Esophagus squamous epithelium (tissue), 5 donors: ENCODE data around the gene SCARB2. TPM values are rescaled to one million over a fixed set of nuclear protein-coding genes. Genes with fewer than 3 reads are reported as not detected.

ENCODE experiments used
- DNase-seq: peaks from one replicate; lab custom pipeline; 2025; lab: John Stamatoyannopoulos, UW
- H3K27ac ChIP-seq, 4 donors: fragments of 200-600 bp; sonication (generic); one replicate each; pipeline ENCODE4 v1.5.1; 2016 to 2019; ENCODE audit warnings: mild to moderate bottlenecking in 1 of 4
- H3K27me3 ChIP-seq, 4 donors: fragments of 200-600 bp; sonication (generic); 1 replicate in 3 of 4; 2 replicates in 1 of 4; pipeline versions ENCODE4 v1.5.1 to v1.6.0; 2017 to 2021; ENCODE audit warnings: antibody characterized with exemption in 1 of 4
- H3K36me3 ChIP-seq, 3 donors: fragments of 200-600 bp; sonication (generic); one replicate each; pipeline ENCODE4 v1.5.1; 2016 to 2019
- H3K4me1 ChIP-seq, 3 donors: fragments of 200-600 bp; sonication (generic); one replicate each; pipeline ENCODE4 v1.5.1; 2017 to 2019
- H3K4me3 ChIP-seq, 4 donors: fragments of 200-600 bp; sonication (generic); 1 replicate in 3 of 4; 2 replicates in 1 of 4; pipeline ENCODE4 v1.5.1; 2016 to 2019; ENCODE audit warnings: mild to moderate bottlenecking in 2 of 4, moderate library complexity in 1 of 4
- H3K9me3 ChIP-seq, 3 donors: fragments of 200-600 bp; sonication (generic); one replicate each; pipeline ENCODE4 v1.5.1; 2016 to 2019
- POLR2A ChIP-seq, 4 donors: fragments of 450-650 bp; IDR thresholded peaks; one replicate each; pipeline ENCODE4 v1.6.1; 2017; ENCODE audit warnings: antibody characterized with exemption in 4 of 4, mild to moderate bottlenecking in 4 of 4, moderate library complexity in 3 of 4
- WGBS, 2 donors: methylation state at CpG; one replicate each; pipeline ENCODE4 v1.1.5; 2018; 5-methylcytosine and 5-hydroxymethylcytosine counted together
- intact Hi-C: fragments of 100-400 bp; cut with DNase I; formaldehyde crosslinking; loops from one replicate; pipeline ENCODE4 v1.15.0; 2022
- total RNA-seq, 4 donors: library from RNA; depleted of rRNA; stranded (reverse); fragments of >200 nt; gene quantifications; one replicate each; pipeline ENCODE4 v1.1.0, GENCODE V29; 2016
- TF ChIP-seq, protein P1 (sequence below), 6 experiments: fragments of 450-650 bp in 4 of 6; fragments of 200-600 bp in 2 of 6; sonication (generic) in 2 of 6; IDR thresholded peaks; one replicate each; pipeline ENCODE4 v1.5.1; 2016 to 2019; ENCODE audit warnings: antibody characterized with exemption in 6 of 6, mild to moderate bottlenecking in 4 of 6, moderate library complexity in 4 of 6
- donor health status: DM: yes; HTN: yes; CAD: no.

SCARB2 gene
- total RNA-seq, 4 donors from 2014 or later = 50.3 to 91.2 (median 72.8) TPM

DNA sequence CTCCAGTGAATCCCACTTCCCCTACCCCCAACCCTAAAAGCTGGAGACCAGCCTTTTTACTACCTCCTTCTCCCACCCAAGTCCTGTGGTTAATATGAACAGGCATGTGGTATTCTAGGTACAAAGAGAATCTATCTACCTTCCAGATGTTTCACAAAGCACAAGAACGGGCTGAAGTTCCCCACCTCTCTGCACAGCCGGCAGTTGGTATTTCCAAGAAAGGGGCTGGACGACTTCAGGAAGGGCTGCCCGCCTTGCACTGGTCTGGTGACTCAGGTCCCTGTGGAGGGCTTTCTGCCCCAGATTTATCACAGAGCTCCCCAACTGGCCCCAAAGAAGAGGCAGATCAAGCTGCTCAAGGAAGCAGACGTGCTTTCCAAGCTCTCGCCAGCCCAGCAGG is 42.4 kb upstream of the SCARB2 start:
- Histone ChIP-seq H3K9me3 (no peaks in the 10 kb centered on the region), H3K4me1 (peaks cover 2 to 12% (median 5%) of the 10 kb centered on the region in 3 donors), H3K4me3 (no peak overlapping the region), H3K27me3 (peaks cover 0 to 48% (median 0%) of the 10 kb centered on the region in 4 donors), H3K36me3 (no peaks in the 10 kb centered on the region), H3K27ac (no peak overlapping the region)
- intact Hi-C loops = no loop called here
- TF ChIP-seq POLR2A (IDR thresholded peaks at IDR 0.05) = no peak
- TF ChIP-seq, protein P1, sequence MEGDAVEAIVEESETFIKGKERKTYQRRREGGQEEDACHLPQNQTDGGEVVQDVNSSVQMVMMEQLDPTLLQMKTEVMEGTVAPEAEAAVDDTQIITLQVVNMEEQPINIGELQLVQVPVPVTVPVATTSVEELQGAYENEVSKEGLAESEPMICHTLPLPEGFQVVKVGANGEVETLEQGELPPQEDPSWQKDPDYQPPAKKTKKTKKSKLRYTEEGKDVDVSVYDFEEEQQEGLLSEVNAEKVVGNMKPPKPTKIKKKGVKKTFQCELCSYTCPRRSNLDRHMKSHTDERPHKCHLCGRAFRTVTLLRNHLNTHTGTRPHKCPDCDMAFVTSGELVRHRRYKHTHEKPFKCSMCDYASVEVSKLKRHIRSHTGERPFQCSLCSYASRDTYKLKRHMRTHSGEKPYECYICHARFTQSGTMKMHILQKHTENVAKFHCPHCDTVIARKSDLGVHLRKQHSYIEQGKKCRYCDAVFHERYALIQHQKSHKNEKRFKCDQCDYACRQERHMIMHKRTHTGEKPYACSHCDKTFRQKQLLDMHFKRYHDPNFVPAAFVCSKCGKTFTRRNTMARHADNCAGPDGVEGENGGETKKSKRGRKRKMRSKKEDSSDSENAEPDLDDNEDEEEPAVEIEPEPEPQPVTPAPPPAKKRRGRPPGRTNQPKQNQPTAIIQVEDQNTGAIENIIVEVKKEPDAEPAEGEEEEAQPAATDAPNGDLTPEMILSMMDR (IDR thresholded peaks at IDR 0.05) = no peak
- DNase-seq = no peak
- WGBS, 2 donors = 82 to 87% methylated on average over 3 of the region's 6 CpGs

DNA sequence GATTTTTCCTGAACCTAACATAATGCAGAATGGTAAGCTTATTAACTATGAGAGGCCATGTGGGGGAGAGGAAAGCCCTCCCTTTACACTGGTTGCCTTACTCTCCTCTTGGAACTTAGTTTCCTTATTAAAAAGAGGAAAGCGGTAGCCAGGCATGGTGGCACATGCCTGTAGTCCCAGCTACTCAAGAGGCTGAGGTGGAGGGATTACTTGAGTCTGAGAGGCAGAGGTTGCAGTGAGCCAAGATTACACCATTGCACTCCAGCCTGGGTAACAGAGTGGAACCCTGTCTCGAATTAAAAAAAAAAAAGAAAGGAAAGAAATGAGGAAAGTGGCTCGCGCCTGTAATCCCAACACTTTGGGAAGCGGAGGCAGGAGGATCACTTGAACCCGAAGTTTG is 39.9 kb upstream of the SCARB2 start:
- no peak for DNase-seq
- intact Hi-C loops = no loop called here
- Histone ChIP-seq H3K4me3 (no peak overlapping the region), H3K27me3 (peaks cover 0 to 67% (median 0%) of the 10 kb centered on the region in 4 donors), H3K9me3 (no peaks in the 10 kb centered on the region), H3K4me1 (peaks cover 4 to 15% (median 7%) of the 10 kb centered on the region in 3 donors), H3K36me3 (no peaks in the 10 kb centered on the region), H3K27ac (no peak overlapping the region)
- WGBS, 2 donors = 61 to 65% methylated on average over 4 to 5 of the region's 6 CpGs
- no peak for TF ChIP-seq POLR2A (IDR thresholded peaks at IDR 0.05)
- TF ChIP-seq, protein P1 (IDR thresholded peaks at IDR 0.05) = no peak

DNA sequence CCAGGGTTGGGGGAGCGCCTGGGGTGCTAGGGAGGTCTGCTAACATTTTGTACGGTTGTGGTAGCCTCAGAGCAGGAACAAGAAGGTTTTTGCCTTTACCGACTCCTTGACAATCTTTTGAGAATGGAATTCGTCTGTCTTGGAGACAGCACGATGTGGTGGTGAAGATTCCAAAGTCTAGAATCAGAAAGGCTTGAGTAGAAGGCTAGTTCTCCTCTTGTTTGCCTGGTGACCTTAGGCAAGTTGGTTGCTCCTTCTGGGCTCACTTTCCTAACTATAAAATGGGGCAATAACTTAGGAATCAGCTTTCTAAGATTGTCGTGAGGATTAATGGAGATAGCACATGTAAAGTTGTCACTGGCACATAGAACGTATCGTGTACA is 38.6 kb upstream of the SCARB2 start:
- Histone ChIP-seq H3K4me3 (peak overlapping the region in 3 of 4 donors; percentile 48 to 69 (median 65)), H3K36me3 (no peaks in the 10 kb centered on the region), H3K9me3 (no peaks in the 10 kb centered on the region), H3K4me1 (peaks cover 4 to 15% (median 7%) of the 10 kb centered on the region in 3 donors), H3K27me3 (peaks cover 0 to 60% (median 0%) of the 10 kb centered on the region in 4 donors), H3K27ac (no peak overlapping the region)
- 83 to 92% methylated on average over 6 to 7 of the region's 8 CpGs for WGBS, 2 donors
- intact Hi-C loops = no loop called here
- DNase-seq = no peak
- no peak for TF ChIP-seq POLR2A (IDR thresholded peaks at IDR 0.05)
- TF ChIP-seq, protein P1 (IDR thresholded peaks at IDR 0.05) = no peak

DNA sequence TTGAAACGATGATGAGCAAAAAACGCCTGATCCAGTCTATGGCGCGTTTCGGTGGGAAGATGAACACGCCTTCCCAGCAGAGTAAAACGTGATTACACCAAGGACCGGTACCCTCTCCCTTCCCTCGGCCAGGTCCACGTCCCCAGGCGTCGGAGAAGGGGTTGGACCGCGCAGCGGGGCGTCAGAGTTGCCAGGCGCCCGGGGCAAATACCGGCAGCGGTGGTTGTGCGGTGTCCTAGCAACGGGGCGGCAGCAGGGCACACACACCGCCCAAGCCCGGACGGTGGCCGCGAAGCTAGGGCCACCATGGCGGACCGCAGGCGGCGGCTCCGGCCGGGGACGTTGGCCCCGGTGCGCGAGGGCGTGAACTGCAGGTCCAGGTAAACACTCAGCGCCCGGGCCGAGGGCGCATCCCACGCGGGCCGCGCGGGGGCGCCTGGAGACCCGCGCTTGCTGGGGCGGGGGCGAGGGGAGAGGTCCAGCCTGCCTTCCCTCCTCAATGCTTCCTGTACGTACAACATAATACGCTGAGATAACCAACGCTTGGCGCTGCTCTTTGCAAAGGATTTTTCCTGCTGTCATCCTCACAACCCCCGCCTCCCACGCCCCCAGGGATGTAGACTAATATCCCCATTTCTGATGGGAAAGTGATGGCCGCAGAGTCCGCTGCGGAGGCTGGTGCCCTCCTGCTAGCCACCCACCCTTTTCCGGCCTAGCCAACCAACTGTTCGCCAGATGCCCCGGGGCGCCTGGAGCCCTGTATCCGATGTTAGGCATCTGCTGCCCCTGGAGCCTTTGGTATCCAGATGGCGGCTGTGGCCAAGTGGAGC is 38.0 kb upstream of the SCARB2 start, which contains the start of gene FAM47E:
Gene FAM47E (plus strand): TSS at position 281 of the 830 bp plus-strand sequence. CDS start 26 bp downstream, at position 307.
- no peaks in the 10 kb centered on the region for H3K9me3 ChIP-seq
- peak within 1 kb of the TSS; percentile 42 to 69 (median 56) for H3K4me3 ChIP-seq
- peaks cover 4 to 15% (median 7%) of the 10 kb centered on the region in 3 donors for H3K4me1 ChIP-seq
- peaks cover 0 to 60% (median 0%) of the 10 kb centered on the region in 4 donors for H3K27me3 ChIP-seq
- 17% methylated on average over 13 of the region's 68 CpGs; no CpG with 5 or more reads in 1 of the 2 donors for whole genome bisulfite sequencing, 2 donors
- DNase-seq = no peak
- TF ChIP-seq, protein P1 (IDR thresholded peaks at IDR 0.05) = peak in 5 of 6 experiments; percentile 13 to 43 (median 22)
- no peak for TF ChIP-seq POLR2A (IDR thresholded peaks at IDR 0.05)
- H3K27ac ChIP-seq = peak within 1 kb of the TSS in 1 of 4 donors; percentile 11
- intact Hi-C loops = no loop called here
- H3K36me3 ChIP-seq = no peaks in the 10 kb centered on the region

DNA sequence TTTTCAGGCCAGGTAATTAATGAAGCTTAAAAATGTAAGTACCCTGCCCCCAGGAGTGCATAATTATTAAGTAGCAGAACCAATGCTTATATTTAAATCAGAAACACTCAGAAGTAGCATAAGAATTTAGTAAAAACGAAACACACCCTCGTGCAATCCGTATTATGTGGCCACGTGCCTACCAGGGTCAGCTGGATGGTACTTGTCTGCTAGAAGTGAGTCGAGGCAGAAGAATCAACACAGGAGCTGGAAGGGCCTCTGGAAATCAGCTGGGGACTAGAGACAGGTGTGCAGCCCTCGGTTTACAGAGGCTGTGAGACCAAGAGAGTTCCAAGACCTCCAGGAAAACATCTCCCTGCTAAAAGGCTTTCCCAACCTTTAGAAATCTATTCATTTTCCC is 37.3 kb upstream of the SCARB2 start:
- no peak overlapping the region for H3K27ac ChIP-seq
- H3K27me3 ChIP-seq = peaks cover 0 to 58% (median 0%) of the 10 kb centered on the region in 4 donors
- H3K9me3 ChIP-seq = no peaks in the 10 kb centered on the region
- no peak for TF ChIP-seq POLR2A (IDR thresholded peaks at IDR 0.05)
- TF ChIP-seq, protein P1 (IDR thresholded peaks at IDR 0.05) = no peak
- intact Hi-C loops = no loop called here
- WGBS, 2 donors = 7 to 8% methylated on average over 6 of the region's 6 CpGs
- H3K4me1 ChIP-seq = peaks cover 4 to 15% (median 7%) of the 10 kb centered on the region in 3 donors
- DNase-seq = no peak
- H3K36me3 ChIP-seq = no peaks in the 10 kb centered on the region
- H3K4me3 ChIP-seq = peak overlapping the region; percentile 42 to 69 (median 56)
